SIG-M5 (cell line): ENCODE measurements around the gene PPP4R3B.

Source experiments
- DNase-seq: peaks from one replicate; lab custom pipeline; 2025; lab: John Stamatoyannopoulos, UW

Gene PPP4R3B

GRCh38 chr2:55511508-55512124 lies 105.8 kb downstream of the PPP4R3B start:
- no peak for DNase-seq

GRCh38 chr2:55502590-55503141 lies 114.8 kb downstream of the PPP4R3B start:
- DNase-seq, result no peak

- DNase-seq, result no peak
Measured at GRCh38 chr2:55500025-55500424, 117.4 kb downstream of the PPP4R3B start.

GRCh38 chr2:55498582-55498981 lies 118.8 kb downstream of the PPP4R3B start:
- DNase-seq, result no peak
